NK-92 treated with Interleukin-12 subunit alpha and Interleukin-12 subunit beta, amount 100 ng/mL, for 24 hours (cell line): ENCODE results near the gene GPT2.
A peak's percentile ranks its signal among the peaks of the same experiment; 100 is the strongest.
"Not testable (repeated sequence)": the region's sequence is repeated elsewhere in the genome, so short reads cannot be mapped to it uniquely, and the experiment has no call there.

Source experiments
- DNase-seq: peaks from one replicate; lab custom pipeline; 2025; lab: John Stamatoyannopoulos, UW

GPT2 gene

DNA sequence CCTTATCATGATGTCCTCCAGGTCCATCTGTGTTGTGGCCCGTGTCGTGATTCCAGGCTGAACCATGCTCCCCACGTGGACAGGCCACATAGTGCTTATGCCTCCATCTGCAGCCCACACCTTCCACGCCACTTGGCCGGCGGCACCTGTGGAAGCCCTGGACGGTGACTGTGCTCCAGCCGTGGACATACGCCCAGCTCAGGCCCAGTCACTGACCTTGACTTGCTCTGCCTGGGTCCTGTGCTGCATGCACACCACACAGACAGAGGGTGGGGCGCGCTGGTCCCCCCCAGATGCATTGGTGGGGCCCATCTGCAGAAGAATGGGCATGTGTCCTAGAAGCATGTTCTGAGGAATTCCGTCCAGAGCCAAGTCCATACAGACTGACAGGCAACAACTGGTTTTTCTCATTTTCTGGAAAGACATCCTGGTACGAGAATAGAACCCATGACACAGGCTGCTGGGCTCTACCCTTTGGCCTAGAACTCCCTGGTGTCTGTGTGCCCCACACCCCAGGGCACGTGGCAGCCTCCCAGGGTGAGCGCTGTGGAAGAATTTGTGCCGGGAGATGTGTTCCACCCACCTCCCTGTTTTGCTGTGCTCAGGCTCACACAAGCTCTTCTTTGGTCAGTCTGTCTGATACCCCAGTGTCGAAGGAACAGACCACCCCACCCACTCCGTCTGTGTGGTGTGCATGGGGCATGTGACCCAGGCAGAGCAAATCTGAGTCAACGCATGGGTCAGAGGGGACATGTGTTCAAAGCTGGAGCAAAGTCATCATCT, 39.5 kb downstream of the GPT2 start:
- no peak for DNase-seq

DNA sequence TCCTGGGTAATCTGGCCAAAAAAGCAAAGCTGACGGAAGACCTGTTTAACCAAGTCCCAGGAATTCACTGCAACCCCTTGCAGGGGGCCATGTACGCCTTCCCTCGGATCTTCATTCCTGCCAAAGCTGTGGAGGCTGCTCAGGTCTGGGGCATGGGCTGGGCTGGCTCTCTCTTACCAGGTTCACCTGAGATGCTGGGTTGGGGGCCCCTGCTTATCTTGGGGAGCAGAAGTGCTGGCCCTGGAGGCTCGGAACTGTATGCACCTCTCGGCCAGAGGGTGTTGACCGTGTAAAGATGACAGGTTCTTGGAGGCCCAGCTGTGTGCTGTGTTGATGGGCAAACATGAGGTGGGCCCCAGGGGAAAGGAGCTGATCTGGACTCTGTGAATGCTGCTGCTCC, 40.2 kb downstream of the GPT2 start:
- no peak for DNase-seq

DNA sequence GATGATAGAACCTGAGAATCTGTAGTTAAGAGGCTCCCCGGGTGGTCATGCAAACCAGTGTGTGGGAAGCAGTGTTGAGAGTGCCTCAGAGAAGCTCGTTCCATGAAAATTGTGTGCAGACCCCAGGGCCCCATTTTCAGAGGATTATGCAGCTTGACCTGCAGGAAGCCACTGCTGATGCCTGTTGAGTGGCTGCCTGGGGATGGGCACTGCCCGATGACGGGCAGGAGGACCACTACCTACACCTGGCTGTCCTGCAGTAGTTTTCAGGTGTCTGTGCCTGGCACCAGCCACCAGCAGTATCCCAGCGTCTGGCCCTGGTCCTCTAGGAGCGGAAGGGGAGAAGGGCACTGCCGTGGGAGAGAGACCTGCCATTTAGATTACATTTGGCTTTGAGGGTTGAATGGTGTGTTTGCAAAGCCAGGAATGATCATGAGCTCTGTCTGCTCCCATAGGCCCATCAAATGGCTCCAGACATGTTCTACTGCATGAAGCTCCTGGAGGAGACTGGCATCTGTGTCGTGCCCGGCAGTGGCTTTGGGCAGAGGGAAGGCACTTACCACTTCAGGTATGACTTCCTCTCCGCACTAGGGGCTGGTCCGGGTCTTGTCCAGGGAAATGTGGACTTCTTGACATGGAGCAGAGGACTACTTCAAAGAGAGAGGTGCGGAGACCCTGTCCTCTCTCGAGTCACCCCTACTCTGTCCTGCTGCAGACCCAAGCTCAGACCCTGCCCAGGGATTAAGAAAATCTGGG, 42.5 kb downstream of the GPT2 start:
- no peak for DNase-seq

DNA sequence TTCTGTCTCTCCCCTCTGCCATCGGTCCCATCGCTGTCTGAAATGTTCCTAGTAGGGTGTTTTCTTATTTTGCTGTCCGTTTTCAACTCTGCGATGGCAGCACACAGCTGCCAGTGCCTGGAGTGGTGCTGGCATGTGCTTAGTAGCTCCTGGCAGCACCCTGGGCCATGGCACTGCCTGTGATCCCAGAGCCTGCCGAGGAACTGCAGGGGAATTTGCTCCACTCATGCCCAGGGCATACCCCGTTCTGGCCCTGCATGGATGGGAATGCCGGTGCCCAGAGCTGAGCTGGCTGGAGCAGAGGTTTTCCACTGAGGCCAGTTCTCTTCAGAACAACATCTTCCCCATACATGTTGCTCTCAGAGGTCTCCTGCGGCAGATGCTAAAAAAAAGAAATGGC, 43.1 kb downstream of the GPT2 start:
- DNase-seq = no peak

DNA sequence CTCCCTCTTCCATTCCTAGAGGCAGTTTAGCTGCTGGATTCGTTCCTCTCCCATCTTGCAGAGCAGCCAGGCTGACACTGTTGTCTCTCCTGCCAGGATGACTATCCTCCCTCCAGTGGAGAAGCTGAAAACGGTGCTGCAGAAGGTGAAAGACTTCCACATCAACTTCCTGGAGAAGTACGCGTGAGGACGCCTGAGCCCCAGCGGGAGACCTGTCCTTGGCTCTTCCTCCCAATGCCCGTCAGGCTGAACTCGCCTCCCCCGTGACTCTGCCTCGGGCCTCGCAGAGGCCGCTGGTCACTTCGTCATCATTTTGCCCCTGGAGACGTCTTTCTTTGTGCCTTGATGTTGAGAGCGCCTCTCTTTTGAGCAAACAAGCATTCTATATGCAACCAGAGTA, 44.6 kb downstream of the GPT2 start:
- DNase-seq = no peak

DNA sequence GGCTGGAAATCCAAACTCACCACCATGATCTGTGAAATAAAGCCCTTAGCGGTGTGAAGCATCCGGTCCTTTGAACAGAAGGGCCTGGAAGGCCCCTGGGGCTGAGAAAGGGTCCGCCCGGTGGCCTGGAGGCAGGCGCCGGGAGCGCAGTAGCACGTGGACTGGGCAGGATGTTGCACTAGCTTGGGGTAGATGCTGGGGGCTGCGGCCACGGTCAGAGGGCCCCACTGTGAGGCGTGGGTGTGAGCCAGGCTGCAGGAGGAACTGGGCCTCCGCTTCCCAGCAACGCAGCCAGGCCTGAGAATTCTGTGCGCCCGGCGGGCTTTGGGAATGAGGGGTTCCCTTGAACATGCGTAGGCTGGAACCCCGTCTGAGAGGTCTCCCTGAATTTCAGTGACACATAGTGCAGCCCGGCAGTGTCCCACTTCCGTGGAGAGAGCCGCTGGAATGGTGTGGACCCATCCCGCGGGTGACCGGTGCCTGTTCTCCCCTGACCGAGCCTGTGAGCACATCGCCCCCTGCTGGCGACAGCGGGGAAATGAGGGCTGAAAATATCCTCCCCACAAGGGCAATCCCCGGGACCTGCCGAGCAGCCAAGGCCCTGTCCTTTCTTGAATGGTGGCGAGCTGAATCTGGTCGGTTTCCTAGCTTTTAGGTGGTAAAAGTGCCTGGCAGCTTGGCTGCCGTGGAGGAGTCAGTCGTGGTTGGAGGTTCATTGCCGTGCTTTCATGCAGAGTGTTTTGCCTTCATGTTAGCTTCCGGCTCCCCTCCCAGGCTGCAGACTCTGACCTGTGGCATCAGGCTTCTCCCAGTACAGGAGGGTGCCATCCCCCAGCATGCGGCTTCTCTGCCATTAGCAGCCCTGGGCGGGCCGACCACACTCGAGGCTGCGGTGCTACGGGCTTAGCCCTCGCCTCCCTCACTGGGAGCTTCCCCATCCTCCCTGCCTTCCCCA, 45.5 kb downstream of the GPT2 start:
- peak; percentile 19 for DNase-seq

DNA sequence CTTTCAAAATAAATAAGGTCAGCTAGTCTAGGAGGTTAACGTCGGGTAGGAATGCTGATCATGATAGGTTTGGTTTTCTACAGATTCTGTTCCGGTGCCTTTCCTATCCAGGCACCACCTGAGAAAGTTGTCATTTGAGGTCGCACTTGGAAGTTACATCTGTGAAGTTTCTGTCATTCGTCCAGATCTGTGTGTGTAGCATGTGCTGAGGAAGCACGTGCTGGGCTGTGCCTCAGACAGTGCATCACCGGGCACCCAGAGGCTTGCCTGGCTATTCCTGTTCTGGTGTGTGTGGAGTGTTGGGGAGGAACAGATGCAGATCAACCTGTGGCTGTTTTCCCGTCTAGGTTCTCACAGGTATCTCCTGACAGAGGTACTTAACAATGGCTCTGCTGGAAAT, 46.7 kb downstream of the GPT2 start:
- DNase-seq = no peak

DNA sequence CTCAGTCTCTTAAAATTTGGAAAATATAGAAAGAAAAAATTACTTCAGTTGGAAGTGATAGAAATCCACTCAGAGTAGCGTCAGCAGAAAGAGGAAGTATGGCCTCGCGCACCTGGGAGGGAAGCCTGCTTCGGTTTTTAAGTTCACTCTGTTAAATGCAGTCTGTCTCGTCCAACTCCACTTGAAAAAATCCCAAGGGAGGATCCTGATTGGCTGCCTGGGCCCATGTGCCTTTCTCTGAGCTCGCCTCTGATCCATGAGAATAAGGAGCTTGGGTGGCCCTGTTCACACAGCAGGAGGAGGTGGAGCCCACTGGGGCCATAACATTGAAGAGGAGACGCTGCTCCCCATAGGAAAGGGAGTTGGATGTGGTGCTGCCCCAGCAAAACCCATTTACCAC, 48.6 kb downstream of the GPT2 start:
- DNase-seq = no peak

DNA sequence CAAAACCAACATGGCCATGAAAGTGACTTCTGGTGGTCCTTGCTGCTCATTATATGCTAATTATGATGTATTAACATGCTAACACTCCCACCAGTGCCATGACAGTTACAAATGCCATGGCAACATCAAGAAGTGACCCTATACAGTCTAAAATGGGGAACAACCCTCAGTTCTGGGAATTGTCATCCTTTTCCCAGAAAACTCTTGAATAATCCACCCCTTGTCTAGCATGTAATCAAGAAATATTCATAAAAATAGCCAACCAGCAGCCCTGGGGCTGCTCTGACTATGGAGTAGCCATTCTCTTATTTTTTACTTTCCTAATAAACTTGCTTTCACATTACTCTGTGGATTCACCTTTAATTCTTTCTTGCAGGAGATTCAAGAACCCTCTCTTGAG, 53.4 kb downstream of the GPT2 start:
- DNase-seq = no peak

DNA sequence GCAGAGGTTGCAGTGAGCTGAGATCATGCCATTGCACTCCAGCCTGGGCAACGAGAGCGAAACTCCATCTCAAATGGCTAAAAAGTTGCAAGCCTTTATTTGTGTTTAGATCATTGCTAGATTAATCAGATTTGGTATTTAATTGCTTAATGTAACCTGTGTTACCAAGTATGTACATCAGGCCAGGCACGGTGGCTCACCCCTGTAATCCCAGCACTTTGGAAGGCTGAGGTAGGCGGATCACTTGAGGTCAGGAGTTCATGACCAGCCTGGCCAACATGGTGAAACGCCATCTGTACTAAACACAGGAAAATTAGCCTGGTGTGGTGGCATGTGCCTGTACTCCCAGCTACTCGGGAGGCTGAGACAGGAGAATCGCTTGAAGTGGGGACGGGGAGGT, 60.6 kb downstream of the GPT2 start:
- DNase-seq = not testable (repeated sequence)

DNA sequence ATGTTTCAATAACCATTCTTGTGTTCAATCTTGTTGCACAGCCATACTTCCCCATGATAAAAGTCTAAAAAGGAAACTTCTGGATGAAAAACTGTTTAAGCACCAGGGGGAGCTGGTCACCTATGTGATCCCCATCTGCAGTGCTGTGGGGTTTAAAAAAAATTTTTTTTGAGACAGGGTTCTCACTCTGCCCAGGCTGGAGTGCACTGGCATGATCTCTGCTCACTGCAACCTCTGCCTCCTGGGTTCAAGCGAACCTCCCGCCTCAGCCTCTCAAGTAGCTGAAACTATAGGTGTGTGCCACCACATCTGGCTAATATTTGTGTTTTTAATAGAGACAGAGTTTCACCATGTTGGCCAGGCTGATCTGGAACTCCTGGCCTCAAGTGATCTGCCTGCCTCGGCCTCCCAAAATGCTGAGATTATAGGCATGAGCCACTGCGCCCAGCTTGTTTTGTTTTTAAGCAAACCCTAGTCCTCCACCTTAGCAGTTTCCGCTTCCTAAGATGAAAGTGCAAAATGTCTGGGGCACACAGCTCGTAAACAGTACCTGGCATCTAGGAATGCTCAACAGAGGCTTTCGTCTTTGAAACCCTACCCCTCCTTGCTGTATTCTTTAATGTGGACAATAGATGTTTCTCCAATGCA, 63.9 kb downstream of the GPT2 start:
- no peak for DNase-seq

DNA sequence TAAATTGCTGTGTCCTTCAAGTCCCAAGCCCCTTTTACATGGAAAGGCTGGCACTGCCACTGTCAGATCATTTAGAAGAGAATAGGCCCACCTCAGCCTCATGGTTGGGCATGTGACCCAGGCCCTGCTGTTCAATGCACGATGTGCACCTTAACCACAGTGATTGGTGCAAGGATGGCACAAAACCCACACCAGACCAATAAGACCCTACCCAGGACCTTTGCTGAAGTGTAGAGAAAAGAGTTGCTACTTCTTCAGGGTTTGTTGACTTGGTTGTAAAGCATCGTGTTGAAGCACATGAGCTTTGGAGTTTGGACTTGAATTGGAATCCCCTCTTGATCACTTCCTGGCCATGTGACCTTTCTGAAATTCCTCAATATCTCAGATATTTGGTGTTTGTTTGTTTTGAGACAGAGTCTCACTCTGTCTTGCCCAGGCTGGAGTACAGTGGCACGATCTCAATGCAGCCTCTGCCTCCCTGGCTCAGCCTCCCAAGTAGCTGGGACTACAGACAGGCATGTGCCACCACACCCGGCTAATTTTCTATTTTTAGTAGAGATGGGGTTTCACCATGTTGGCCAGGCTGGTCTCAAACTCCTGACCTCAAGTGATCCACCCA, 64.5 kb downstream of the GPT2 start:
- DNase-seq = no peak

DNA sequence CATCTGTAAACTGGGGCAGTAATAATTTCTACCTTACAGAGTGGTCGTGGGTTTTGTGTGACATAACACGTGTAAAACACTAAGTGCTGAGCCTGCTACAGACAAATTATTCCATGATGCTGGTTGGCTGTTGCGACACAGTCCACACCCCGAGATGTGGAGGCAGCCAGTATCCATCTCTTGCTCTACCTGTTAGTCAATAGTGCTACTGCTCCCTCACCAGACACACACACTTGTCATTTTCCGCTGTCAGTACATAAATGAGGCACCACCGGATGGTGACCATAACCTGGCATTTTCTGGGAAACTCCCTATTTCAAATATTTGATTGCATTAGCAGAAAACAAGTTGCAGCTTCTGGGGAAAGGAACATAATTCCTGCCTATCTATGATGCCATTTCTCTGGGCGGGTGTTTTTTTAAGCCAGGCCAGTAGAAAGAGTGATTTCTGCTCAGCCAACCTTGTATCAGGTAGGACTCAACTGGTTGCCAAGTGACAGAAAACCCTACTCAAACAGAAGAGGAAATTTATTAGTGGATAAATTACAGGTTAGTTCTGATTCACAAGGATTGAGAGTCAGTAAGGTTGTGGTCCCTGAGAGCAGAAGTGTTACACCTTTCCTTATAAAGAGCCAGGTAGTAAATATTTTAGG, 65.2 kb downstream of the GPT2 start:
- peak; percentile 17 for DNase-seq

DNA sequence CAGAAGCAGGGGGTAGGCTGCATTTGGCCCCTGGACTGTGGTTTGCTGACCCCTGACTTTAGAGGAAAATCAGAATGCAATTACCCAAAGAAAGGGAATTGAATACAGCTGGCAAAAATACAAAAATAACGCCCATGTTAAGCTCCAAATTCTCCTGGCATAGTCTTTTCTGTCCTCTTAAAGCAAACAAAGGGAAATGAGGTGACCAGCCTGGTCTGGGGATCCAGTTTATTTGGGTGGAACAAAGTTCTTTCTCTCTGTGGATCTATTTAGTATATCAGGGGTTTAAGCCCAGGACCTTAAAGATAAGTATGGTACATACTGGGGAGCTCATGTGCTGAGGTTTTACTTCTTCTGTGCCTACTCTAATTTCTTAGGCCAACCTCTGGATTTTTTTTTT, 65.8 kb downstream of the GPT2 start:
- DNase-seq = no peak

DNA sequence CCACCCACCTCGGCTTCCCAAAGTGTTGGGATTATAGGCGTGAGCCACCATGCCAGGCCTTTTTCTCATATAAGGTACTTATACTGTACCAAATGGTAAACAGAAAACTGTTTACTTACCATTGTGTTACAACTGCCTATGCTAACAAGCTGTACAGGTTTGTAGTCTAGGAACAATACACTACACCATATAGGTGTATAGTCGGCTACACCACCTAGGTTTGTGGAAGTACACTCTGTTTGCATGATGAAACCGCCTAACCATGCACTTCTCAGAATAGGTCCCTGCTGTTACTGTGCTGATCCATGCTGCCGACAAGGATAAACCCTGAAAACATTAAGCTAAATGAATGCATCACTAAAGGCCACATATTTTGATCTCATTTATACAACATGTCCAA, 70.4 kb downstream of the GPT2 start:
- DNase-seq = no peak

DNA sequence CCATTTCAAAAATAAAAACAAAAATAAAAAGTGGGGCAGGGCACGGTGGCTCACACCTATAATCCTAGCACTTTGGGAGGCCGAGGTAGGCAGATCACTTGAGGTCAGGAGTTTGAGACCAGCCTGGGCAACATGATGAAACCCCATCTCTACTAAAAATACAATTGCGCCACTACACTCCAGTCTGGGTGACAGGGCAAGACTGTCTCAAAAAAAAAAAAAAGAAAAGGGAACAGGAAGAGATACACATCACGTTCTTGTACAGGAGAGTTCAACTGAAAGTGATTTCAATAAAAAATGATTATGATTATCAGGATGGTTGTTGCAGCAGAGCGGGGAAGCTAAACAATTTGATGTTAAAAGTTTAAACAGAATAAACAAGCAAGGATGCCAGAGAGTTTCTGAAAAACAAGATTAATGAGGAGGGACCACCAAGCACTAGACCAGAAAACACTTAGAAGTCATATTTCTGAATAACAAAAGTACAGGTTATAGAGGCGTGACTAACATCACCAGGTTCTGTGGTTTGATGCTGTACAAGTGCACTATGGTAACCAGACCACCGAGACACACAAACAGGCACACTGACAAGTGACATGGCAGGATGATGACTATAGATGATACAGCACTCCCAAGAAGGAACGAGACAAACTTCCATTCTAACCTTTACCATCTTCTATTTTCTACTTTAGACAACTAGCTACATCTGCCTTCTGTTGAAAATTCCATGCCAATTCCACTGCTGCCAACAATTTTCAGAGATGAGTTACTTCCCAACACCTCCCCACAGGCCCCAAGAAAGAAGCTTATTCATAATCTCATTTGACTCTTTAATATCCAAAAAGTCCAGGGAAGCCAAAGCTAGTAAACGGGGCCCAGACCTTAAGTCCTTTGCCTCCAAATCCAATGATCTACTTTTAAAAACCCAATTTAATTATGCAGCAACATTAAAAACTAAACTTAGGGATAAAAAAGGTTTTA, 77.5 kb downstream of the GPT2 start:
- DNase-seq = no peak

DNA sequence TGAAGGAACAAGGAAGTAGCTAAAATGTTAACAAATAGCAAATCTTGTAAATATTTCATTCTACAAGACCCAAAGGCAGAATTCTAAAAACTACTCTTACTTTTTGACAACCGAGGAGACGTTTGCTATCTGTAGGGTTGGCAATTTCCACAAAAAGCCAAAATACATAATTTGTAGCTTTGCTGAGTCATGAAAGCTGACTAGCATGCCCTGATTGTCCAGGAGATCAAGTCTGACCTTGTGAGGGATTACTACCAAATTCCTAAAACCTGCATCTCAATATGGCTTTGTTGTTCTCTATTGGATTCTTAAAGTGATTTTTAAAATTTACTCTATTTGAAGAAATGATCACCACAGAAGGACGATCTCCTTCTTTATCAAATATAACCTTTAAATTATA, 78.5 kb downstream of the GPT2 start:
- no peak for DNase-seq

DNA sequence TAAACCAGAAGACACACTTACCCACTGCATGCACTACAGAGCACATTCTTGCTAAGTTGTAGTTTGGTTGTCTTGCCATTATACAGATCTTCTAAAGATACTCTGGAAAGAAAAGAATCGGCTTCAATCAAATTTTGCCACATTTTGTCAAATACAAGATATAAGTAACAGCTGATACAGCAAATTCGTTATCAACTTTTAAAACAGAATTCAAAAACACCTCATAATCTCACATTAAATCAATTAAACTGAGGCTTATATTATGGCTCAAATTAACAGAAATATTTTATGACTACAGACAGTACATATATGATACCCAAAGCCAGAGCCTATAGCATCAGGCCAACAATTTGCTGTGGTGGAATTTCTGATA, 83.9 kb downstream of the GPT2 start:
- no peak for DNase-seq

DNA sequence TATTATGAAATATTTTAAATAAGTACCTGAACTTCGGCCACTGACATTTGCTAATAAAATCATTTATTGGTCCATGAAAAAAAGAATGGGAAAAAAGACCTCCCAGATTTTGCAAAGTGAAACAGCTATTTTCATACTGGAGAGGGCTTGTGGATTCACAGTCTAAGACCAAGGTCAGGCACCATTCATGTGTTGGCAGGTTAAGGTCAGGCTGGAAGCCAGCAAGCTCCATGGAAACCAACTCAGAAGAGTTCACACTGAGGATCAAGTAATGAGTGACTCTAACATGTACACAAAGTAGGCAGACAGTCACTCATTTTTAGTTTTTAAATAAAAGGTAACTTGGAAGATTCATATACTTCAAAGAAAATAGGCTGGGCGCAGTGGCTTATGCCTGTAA, 85.9 kb downstream of the GPT2 start:
- no peak for DNase-seq

DNA sequence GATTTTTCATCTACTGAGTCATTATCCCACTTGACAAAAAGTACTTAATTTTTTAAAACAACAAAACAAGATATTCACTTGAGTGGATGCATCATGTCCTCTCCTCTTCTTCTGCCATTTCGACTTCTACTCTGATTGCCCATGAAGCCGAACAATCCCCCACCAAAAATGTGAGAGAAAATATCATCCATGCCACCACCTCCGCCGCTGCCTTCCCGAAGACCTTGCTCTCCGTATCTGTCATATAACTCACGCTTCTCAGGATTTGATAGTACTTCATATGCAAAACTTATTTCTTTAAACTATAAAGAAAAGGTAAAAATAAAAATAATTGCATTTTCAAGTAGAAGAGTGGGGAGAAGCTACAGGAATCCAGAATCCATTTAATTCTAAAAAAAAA, 87.1 kb downstream of the GPT2 start:
- no peak for DNase-seq
